Spleen (tissue), 7 donors: ENCODE measurements around the gene ME3.

Source experiments
- CTCF ChIP-seq, 11 experiments: fragments of 200-600 bp in 7 of 11; fragments of 450-650 bp in 4 of 11; sonication (generic) in 4 of 11; IDR thresholded peaks in 8 of 11; conservative IDR thresholded peaks in 3 of 11; 1 replicate in 7 of 11; 2 replicates in 4 of 11; pipeline versions ENCODE4 v1.4.0 to v1.8.0; 2016 to 2021; ENCODE audit warnings: antibody characterized with exemption in 11 of 11, inconsistent platforms in 4 of 11, mild to moderate bottlenecking in 1 of 11
- POLR2A ChIP-seq, 3 donors: fragments of 450-650 bp; IDR thresholded peaks; one replicate each; pipeline ENCODE4 v1.5.1; 2017; ENCODE audit warnings: antibody characterized with exemption in 3 of 3, mild to moderate bottlenecking in 1 of 3
- POLR2AphosphoS5 ChIP-seq, 3 donors: sonication (generic); formaldehyde crosslinking; IDR thresholded peaks; one replicate each; pipeline ENCODE4 v1.5.1; 2017; ENCODE audit warnings: antibody characterized with exemption in 3 of 3
- donor health status: DM: no; HTN: no; CAD: no; lungs with moderate emphysema.
- donor health status: DM: no; HTN: no; CAD: no.
- donor health status: DM: no; HTN: no; CAD: no.

GRCh38 chr11:86524620-86525352 lies 147.6 kb downstream of the ME3 start:
- TF ChIP-seq CTCF (IDR thresholded peaks at IDR 0.05 in 8 of 11, conservative IDR thresholded peaks at IDR 0.05 in 3 of 11) (no peak), POLR2A (IDR thresholded peaks at IDR 0.05) (no peak), POLR2AphosphoS5 (IDR thresholded peaks at IDR 0.05) (no peak)
